Endothelial cell of umbilical vein (primary cell): ENCODE data around the gene TNFAIP8L3. TPM values are rescaled to one million over a fixed set of nuclear protein-coding genes. Genes with fewer than 3 reads are reported as not detected.

Experiments
- BruUV-seq: library from RNA; stranded (reverse); fragments of 400-500 nt; replicated peaks from 2 replicates; lab custom pipeline; 2021; lab: Mats Ljungman, UMichigan
- CTCF ChIA-PET: fragments of 300-600, 350-600 bp; sonication (Branson Sonifier 250); formaldehyde crosslinking; loops from one replicate; lab custom pipeline; 2021; ENCODE audit warnings: antibody characterized with exemption, inconsistent platforms; lab: Charles Lee
- POLR2A ChIA-PET: fragments of 300-600, 350-600 bp; sonication (Branson Sonifier 250); formaldehyde crosslinking; loops from one replicate; lab custom pipeline; 2021; ENCODE audit warnings: antibody characterized with exemption, inconsistent platforms; lab: Charles Lee
- DNase-seq: peaks from one replicate; pipeline ENCODE4 v3.0.0-alpha.2; 2011; ENCODE audit warnings: low read depth, low spot score
- FAIRE-seq: peaks from 2 replicates; lab custom pipeline; 2011; peaks lifted over from hg19 to GRCh38; lab: Jason Lieb, UNC
- H2AFZ ChIP-seq: 2 replicates; pipeline ENCODE4 v1.6.0; 2012; ENCODE audit warnings: low read depth, low read length, control low read depth, inconsistent platforms
- H3K27ac ChIP-seq: 2 replicates; pipeline ENCODE4 v1.5.1; 2011; ENCODE audit warnings: low read depth, mild to moderate bottlenecking, control low read depth, low read length, moderate library complexity; ENCODE audit not compliant: insufficient read depth
- H3K27me3 ChIP-seq, 2 experiments: 2 replicates each; pipeline versions ENCODE4 v1.6.0 to v1.6.1; 2011; ENCODE audit warnings: low read length in 2 of 2, mixed read lengths in 1 of 2; ENCODE audit not compliant: control insufficient read depth in 2 of 2, insufficient read depth in 2 of 2
- H3K36me3 ChIP-seq, 2 experiments: 2 replicates in 1 of 2; 3 replicates in 1 of 2; pipeline ENCODE4 v1.5.1; 2011; ENCODE audit warnings: low read length in 2 of 2, mild to moderate bottlenecking in 1 of 2, moderate library complexity in 1 of 2; ENCODE audit not compliant: control insufficient read depth in 2 of 2, insufficient read depth in 2 of 2; ENCODE audit errors: extremely low read depth in 1 of 2
- H3K4me1 ChIP-seq: 3 replicates; pipeline ENCODE4 v1.5.1; 2011; ENCODE audit warnings: mild to moderate bottlenecking, low read length; ENCODE audit not compliant: control insufficient read depth, insufficient read depth; ENCODE audit errors: extremely low read depth
- H3K4me2 ChIP-seq: 2 replicates; pipeline ENCODE4 v1.6.1; 2011; ENCODE audit warnings: low read length, control low read depth, mixed read lengths; ENCODE audit not compliant: insufficient read depth
- H3K4me3 ChIP-seq, 3 experiments: fragments of 200-600 bp in 1 of 3; sonication (generic), shearing (Covaris generic) in 1 of 3; replicated peaks in 1 of 3; 2 replicates each; pipeline ENCODE4 v1.5.1; 2011 to 2016; ENCODE audit warnings: control low read depth in 3 of 3, low read length in 3 of 3, mild to moderate bottlenecking in 2 of 3, inconsistent platforms in 1 of 3, low read depth in 1 of 3, moderate library complexity in 1 of 3; ENCODE audit not compliant: insufficient read depth in 1 of 3
- H3K79me2 ChIP-seq: 2 replicates; pipeline ENCODE4 v1.6.0; 2012; ENCODE audit warnings: low read length, inconsistent platforms; ENCODE audit not compliant: control insufficient read depth, insufficient read depth
- H3K9ac ChIP-seq: replicated peaks from 2 replicates; pipeline ENCODE3; 2011; ENCODE audit warnings: low read length, control low read depth; ENCODE audit not compliant: insufficient read depth; ENCODE audit errors: extremely low read depth
- H3K9me1 ChIP-seq: replicated peaks from 3 replicates; pipeline ENCODE4 v1.6.0; 2011; ENCODE audit warnings: mild to moderate bottlenecking, low read length; ENCODE audit not compliant: control insufficient read depth, insufficient read depth; ENCODE audit errors: extremely low read depth
- H3K9me3 ChIP-seq: replicated peaks from 2 replicates; pipeline ENCODE4 v1.5.1; 2012; ENCODE audit warnings: low read length, inconsistent platforms; ENCODE audit not compliant: control insufficient read depth, insufficient read depth
- H4K20me1 ChIP-seq: replicated peaks from 2 replicates; pipeline ENCODE3; 2011; ENCODE audit warnings: mild to moderate bottlenecking, low read length; ENCODE audit not compliant: control insufficient read depth, insufficient read depth; ENCODE audit errors: extremely low read depth
- CTCF ChIP-seq, 2 donors: IDR thresholded peaks; 1 replicate in 1 of 2; 2 replicates in 1 of 2; pipeline ENCODE4 v1.5.1; 2011; ENCODE audit warnings: low read length in 2 of 2, mild to moderate bottlenecking in 2 of 2, moderate library complexity in 2 of 2, control low read depth in 1 of 2, inconsistent platforms in 1 of 2, low read depth in 1 of 2; ENCODE audit not compliant: insufficient read depth in 1 of 2; ENCODE audit errors: extremely low read depth in 1 of 2
- EZH2 ChIP-seq: IDR thresholded peaks from 2 replicates; pipeline ENCODE4 v1.6.1; 2012; ENCODE audit warnings: borderline replicate concordance, low read depth, mild to moderate bottlenecking, moderate library complexity, low read length, inconsistent platforms; ENCODE audit not compliant: severe bottlenecking
- FOS ChIP-seq: IDR thresholded peaks from 2 replicates; pipeline ENCODE4 v1.6.1; 2011; ENCODE audit warnings: mild to moderate bottlenecking, low read length, moderate library complexity, borderline replicate concordance; ENCODE audit not compliant: insufficient read depth
- GATA2 ChIP-seq: IDR thresholded peaks from 2 replicates; pipeline ENCODE4 v1.7.0; 2011; ENCODE audit warnings: low read depth, mild to moderate bottlenecking, moderate library complexity, mixed read lengths, low read length; ENCODE audit not compliant: insufficient read length, insufficient read depth
- JUN ChIP-seq: IDR thresholded peaks from 2 replicates; pipeline ENCODE4 v1.6.1; 2011; ENCODE audit warnings: borderline replicate concordance, low read depth; ENCODE audit not compliant: insufficient read length, insufficient read depth
- MYC ChIP-seq: IDR thresholded peaks from one replicate; pipeline ENCODE4 v1.6.1; 2011; ENCODE audit warnings: mild to moderate bottlenecking, low read depth, low read length
- POLR2A ChIP-seq: IDR thresholded peaks from 2 replicates; pipeline ENCODE4 v1.6.1; 2012; ENCODE audit warnings: low read depth, mild to moderate bottlenecking, control low read depth, low read length
- POLR2AphosphoS5 ChIP-seq: IDR thresholded peaks from 2 replicates; pipeline ENCODE4 v1.6.1; 2012; ENCODE audit warnings: low read depth, mild to moderate bottlenecking, control low read depth, low read length, moderate library complexity; ENCODE audit not compliant: insufficient read depth
- dilution Hi-C: fragments of 300-500 bp; cut with MboI; formaldehyde crosslinking; loops from one replicate; pipeline ENCODE4 v1.15.0; 2019; ENCODE audit warnings: low sequenced_read_pairs; ENCODE audit not compliant: extremely low pct_ligation_motif_present
- intact Hi-C: fragments of 100-400 bp; cut with micrococcal nuclease; formaldehyde crosslinking; loops from one replicate; pipeline ENCODE4 v1.10.0; 2022
- polyA plus RNA-seq, 4 experiments: library from polyadenylated mRNA; depleted of rRNA in 3 of 4; stranded (reverse) in 3 of 4; unstranded in 1 of 4; fragments of >200 nt; gene quantifications; 2 replicates each; pipeline versions ENCODE4 v1.2.1 to v1.2.3, GENCODE V29; 2011 to 2012; ENCODE audit warnings: missing spikeins in 1 of 4
- total RNA-seq: library from RNA; stranded (reverse); gene quantifications from 2 replicates; pipeline ENCODE4 v1.2.3, GENCODE V29; 2021
- TF ChIP-seq, protein P1 (sequence below): IDR thresholded peaks from 2 replicates; pipeline ENCODE4 v1.6.1; 2011; ENCODE audit not compliant: insufficient read depth, insufficient read length

The TNFAIP8L3 gene
- total and polyA plus RNA-seq, 2 donors (not counting 3 experiments of a cell fraction or from before 2014, with no cell fraction given) = 8.8 to 38.3 TPM

GRCh38 chr15:51106481-51106880 lies 11.8 kb upstream of the TNFAIP8L3 start:
- H3K9ac ChIP-seq = no peak overlapping the region
- dilution Hi-C loops (no loop called here), intact Hi-C loops (no loop called here)
- H3K79me2 ChIP-seq = no peaks in the 10 kb centered on the region
- no peaks in the 10 kb centered on the region for H3K9me3 ChIP-seq
- no peak overlapping the region for H3K4me2 ChIP-seq
- no peaks in the 10 kb centered on the region for H4K20me1 ChIP-seq
- H3K4me1 ChIP-seq = no peaks in the 10 kb centered on the region
- ChIA-PET CTCF (no interaction called here), POLR2A (no interaction called here)
- H3K4me3 ChIP-seq = no peak overlapping the region
- FAIRE-seq = peak; percentile 35
- H2AFZ ChIP-seq = no peak overlapping the region
- H3K27ac ChIP-seq = no peak overlapping the region
- no TSS peak for BruUV-seq
- H3K36me3 ChIP-seq = no peaks in the 10 kb centered on the region
- no peaks in the 10 kb centered on the region for H3K9me1 ChIP-seq
- no peak for DNase-seq
- H3K27me3 ChIP-seq = no peaks in the 10 kb centered on the region
- no peak for TF ChIP-seq GATA2
- no peak for TF ChIP-seq EZH2
- TF ChIP-seq CTCF (IDR thresholded peaks at IDR 0.05; ENCODE audit: extremely low read depth in 1 of 2, insufficient read depth in 1 of 2, low read depth in 1 of 2, low read length in 2 of 2) = no peak
- TF ChIP-seq, protein P1, sequence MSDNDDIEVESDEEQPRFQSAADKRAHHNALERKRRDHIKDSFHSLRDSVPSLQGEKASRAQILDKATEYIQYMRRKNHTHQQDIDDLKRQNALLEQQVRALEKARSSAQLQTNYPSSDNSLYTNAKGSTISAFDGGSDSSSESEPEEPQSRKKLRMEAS = no peak
- no peak for TF ChIP-seq FOS
- TF ChIP-seq MYC = no peak
- no peak for TF ChIP-seq POLR2AphosphoS5
- no peak for TF ChIP-seq JUN
- no peak for TF ChIP-seq POLR2A
